T-helper 1 cell treated with Interleukin-12 subunit alpha and Interleukin-12 subunit beta and Interleukin-4 antibody, amounts not matched to agents 30 μg/mL and 1 μg/mL, for 36 hours (primary cell): ENCODE measurements around the gene PCDH15.

ENCODE experiments used
- H3K27ac Mint-ChIP-seq: one replicate; pipeline ENCODE4 v1.8.0; 2021; ENCODE audit warnings: mild to moderate bottlenecking, mixed read lengths
- H3K27me3 Mint-ChIP-seq: one replicate; pipeline ENCODE4 v1.8.0; 2021; ENCODE audit warnings: low read depth, mixed read lengths
- H3K36me3 Mint-ChIP-seq: one replicate; pipeline ENCODE4 v1.8.0; 2021; ENCODE audit warnings: low read depth, mixed read lengths
- H3K4me1 Mint-ChIP-seq: one replicate; pipeline ENCODE4 v1.8.0; 2021; ENCODE audit warnings: low read depth, mixed read lengths
- H3K4me3 Mint-ChIP-seq: one replicate; pipeline ENCODE4 v1.8.0; 2021; ENCODE audit warnings: mild to moderate bottlenecking, moderate library complexity, mixed read lengths
- H3K9me3 Mint-ChIP-seq: one replicate; pipeline ENCODE4 v1.8.0; 2021; ENCODE audit warnings: mixed read lengths

The PCDH15 gene

GRCh38 chr10:53864846-53865245 lies 936.2 kb downstream of the PCDH15 start:
- Mint-ChIP-seq H3K4me3 (no peak overlapping the region), H3K27me3 (no peaks in the 10 kb centered on the region), H3K4me1 (no peaks in the 10 kb centered on the region), H3K36me3 (no peaks in the 10 kb centered on the region), H3K27ac (no peak overlapping the region), H3K9me3 (peaks cover 5% of the 10 kb centered on the region)

DNA sequence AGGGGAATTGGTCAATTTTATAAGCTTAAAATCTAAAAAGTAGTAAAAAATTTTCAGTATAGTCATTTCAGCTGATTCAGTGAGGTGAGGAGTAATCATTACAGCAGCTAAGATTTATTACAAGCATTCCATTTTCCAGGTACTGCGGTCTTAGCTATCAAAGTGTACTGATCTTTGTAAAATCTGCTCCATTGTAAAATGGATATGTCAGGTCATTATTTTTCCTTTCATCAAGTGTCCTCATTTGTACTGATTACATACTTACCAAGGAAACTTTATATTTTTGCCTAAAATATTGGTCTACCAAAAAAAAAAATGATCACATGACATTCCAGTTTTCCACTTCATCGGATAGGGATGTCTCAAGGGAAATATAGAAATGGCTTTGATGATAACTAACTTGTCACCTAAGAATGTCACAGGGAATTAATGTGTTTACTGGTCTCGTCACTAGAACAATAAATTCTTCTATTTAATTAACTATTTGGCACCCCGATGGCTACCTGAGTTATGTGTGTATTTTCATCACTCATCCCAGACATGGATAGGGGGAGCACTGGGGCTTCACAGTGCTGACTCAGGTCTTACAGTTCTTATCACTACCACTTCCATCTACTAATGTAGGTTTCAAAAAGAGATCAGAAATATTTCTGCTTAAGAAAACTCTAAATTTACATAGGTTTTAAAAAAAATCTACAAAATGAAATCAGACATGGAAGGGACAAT lies 948.4 kb downstream of the PCDH15 start:
- Mint-ChIP-seq H3K4me1 (no peaks in the 10 kb centered on the region), H3K27ac (no peak overlapping the region), H3K36me3 (no peaks in the 10 kb centered on the region), H3K9me3 (no peaks in the 10 kb centered on the region), H3K27me3 (no peaks in the 10 kb centered on the region), H3K4me3 (no peak overlapping the region)

DNA sequence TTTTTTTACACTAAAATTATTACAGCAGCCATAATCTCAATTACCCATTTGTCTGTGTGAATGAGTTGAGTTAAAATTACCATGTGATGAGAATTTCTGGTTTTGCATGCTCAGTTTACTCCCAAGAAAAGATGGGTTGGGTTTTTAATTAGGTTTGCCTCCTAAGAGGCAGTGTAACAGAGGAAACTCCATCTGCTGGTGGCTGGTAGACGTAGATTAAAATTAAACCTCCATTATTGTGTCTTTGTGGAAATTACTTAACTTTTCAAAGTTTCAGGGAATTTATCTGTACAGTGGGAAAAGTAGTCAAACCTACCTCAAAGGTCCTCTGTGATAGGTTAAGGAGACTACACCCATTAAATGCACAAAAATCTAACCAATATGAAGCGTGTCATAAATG lies 954.2 kb downstream of the PCDH15 start:
- H3K27ac Mint-ChIP-seq: no peak overlapping the region
- no peaks in the 10 kb centered on the region for H3K9me3 Mint-ChIP-seq
- H3K4me1 Mint-ChIP-seq: no peaks in the 10 kb centered on the region
- H3K27me3 Mint-ChIP-seq: no peaks in the 10 kb centered on the region
- no peaks in the 10 kb centered on the region for H3K36me3 Mint-ChIP-seq
- no peak overlapping the region for H3K4me3 Mint-ChIP-seq

GRCh38 chr10:53843736-53844362 lies 957.2 kb downstream of the PCDH15 start:
- H3K4me3 Mint-ChIP-seq: no peak overlapping the region
- no peaks in the 10 kb centered on the region for H3K4me1 Mint-ChIP-seq
- no peak overlapping the region for H3K27ac Mint-ChIP-seq
- H3K27me3 Mint-ChIP-seq: no peaks in the 10 kb centered on the region
- no peaks in the 10 kb centered on the region for H3K9me3 Mint-ChIP-seq
- no peaks in the 10 kb centered on the region for H3K36me3 Mint-ChIP-seq

GRCh38 chr10:53841483-53842145 lies 959.4 kb downstream of the PCDH15 start:
- no peaks in the 10 kb centered on the region for H3K4me1 Mint-ChIP-seq
- no peaks in the 10 kb centered on the region for H3K9me3 Mint-ChIP-seq

GRCh38 chr10:53840653-53841052 lies 960.4 kb downstream of the PCDH15 start:
- H3K27ac Mint-ChIP-seq: no peak overlapping the region
- no peaks in the 10 kb centered on the region for H3K36me3 Mint-ChIP-seq
- no peaks in the 10 kb centered on the region for H3K9me3 Mint-ChIP-seq

More at GRCh38 chr10:53841483-53842145, 959.4 kb downstream of the PCDH15 start:
- H3K4me3 Mint-ChIP-seq: no peak overlapping the region
- H3K36me3 Mint-ChIP-seq: no peaks in the 10 kb centered on the region
- H3K27me3 Mint-ChIP-seq: no peaks in the 10 kb centered on the region
- H3K27ac Mint-ChIP-seq: no peak overlapping the region

GRCh38 chr10:53839440-53840039 lies 961.5 kb downstream of the PCDH15 start:
- no peak overlapping the region for H3K4me3 Mint-ChIP-seq
- no peaks in the 10 kb centered on the region for H3K36me3 Mint-ChIP-seq
- H3K9me3 Mint-ChIP-seq: no peaks in the 10 kb centered on the region
- no peak overlapping the region for H3K27ac Mint-ChIP-seq
- H3K4me1 Mint-ChIP-seq: no peaks in the 10 kb centered on the region
- no peaks in the 10 kb centered on the region for H3K27me3 Mint-ChIP-seq

More at GRCh38 chr10:53840653-53841052, 960.4 kb downstream of the PCDH15 start:
- no peak overlapping the region for H3K4me3 Mint-ChIP-seq
- H3K27me3 Mint-ChIP-seq: no peaks in the 10 kb centered on the region
- H3K4me1 Mint-ChIP-seq: no peaks in the 10 kb centered on the region

DNA sequence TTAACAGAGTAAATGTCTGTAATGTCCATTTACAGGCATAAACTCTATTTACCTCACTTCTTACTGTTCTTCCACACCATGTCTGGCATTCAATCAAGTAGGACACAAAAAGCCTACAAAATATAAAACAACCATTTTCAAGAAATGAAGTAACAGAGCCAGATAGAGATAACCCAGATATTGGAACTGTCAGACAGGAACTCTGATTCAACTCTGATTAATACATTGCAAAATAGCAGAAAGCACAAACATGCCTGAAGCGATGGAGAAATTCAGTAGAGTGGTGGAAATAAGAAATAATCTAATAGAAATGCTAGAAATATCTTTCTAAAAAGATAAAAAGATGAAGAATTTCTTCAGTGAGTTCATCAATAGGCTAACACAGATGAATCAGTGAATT lies 964.4 kb downstream of the PCDH15 start:
- H3K27me3 Mint-ChIP-seq: no peaks in the 10 kb centered on the region
- H3K36me3 Mint-ChIP-seq: no peaks in the 10 kb centered on the region
- no peaks in the 10 kb centered on the region for H3K9me3 Mint-ChIP-seq
- no peak overlapping the region for H3K4me3 Mint-ChIP-seq
- H3K27ac Mint-ChIP-seq: no peak overlapping the region
- H3K4me1 Mint-ChIP-seq: no peaks in the 10 kb centered on the region

- Mint-ChIP-seq H3K36me3 (no peaks in the 10 kb centered on the region), H3K4me3 (no peak overlapping the region), H3K9me3 (no peaks in the 10 kb centered on the region), H3K27ac (no peak overlapping the region), H3K27me3 (no peaks in the 10 kb centered on the region), H3K4me1 (no peaks in the 10 kb centered on the region)
These were observed 967.1 kb downstream of the PCDH15 start for GRCh38 chr10:53833908-53834307.

GRCh38 chr10:53827261-53827660 lies 973.8 kb downstream of the PCDH15 start:
- Mint-ChIP-seq H3K27me3 (no peaks in the 10 kb centered on the region), H3K4me3 (no peak overlapping the region), H3K36me3 (no peaks in the 10 kb centered on the region)

DNA sequence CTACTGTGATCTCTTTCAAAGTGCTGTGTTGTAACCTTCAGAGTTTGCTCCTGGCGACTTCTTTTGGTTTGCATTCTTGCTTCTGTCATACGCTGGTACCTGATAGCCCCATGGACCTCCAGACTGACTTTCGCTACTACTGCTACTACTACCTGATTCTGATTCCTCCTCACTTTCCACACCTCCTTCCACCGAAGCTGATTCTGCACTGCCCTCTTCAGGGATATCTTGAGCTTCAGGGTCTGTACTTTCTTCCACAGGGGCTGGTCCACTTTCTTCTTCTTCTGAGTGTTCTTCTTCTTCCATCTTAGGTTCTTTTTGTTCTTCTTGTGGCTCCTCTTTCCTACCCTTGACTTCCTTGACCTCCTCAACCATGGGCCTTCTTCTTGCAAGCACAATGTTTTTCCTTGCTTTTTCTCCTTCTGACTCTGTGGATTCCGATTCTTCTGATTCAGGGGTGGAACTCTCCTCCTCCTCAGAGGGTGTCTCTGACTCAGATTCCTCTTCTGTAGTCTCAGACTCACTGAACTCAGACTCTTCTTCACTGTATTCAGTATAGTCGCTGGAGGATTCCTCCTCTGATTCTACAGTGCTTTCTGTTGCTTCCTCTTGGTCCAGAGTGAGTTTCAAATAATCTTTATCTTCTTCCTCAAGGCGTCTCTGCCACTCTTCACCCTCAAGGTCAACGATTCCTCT lies 992.2 kb downstream of the PCDH15 start:
- peaks cover 7% of the 10 kb centered on the region for H3K9me3 Mint-ChIP-seq
- no peaks in the 10 kb centered on the region for H3K27me3 Mint-ChIP-seq
- no peak overlapping the region for H3K4me3 Mint-ChIP-seq
- no peaks in the 10 kb centered on the region for H3K36me3 Mint-ChIP-seq
- no peak overlapping the region for H3K27ac Mint-ChIP-seq
- no peaks in the 10 kb centered on the region for H3K4me1 Mint-ChIP-seq

More at GRCh38 chr10:53827261-53827660, 973.8 kb downstream of the PCDH15 start:
- Mint-ChIP-seq H3K27ac (no peak overlapping the region), H3K9me3 (no peaks in the 10 kb centered on the region), H3K4me1 (no peaks in the 10 kb centered on the region)

- Mint-ChIP-seq H3K27me3 (no peaks in the 10 kb centered on the region), H3K27ac (no peak overlapping the region), H3K4me3 (no peak overlapping the region), H3K4me1 (no peaks in the 10 kb centered on the region), H3K9me3 (peaks cover 22% of the 10 kb centered on the region), H3K36me3 (no peaks in the 10 kb centered on the region)
These were observed 1014.7 kb downstream of the PCDH15 start for GRCh38 chr10:53786236-53786900.

- peaks cover 5% of the 10 kb centered on the region for H3K9me3 Mint-ChIP-seq
- H3K27me3 Mint-ChIP-seq: no peaks in the 10 kb centered on the region
- no peaks in the 10 kb centered on the region for H3K4me1 Mint-ChIP-seq
- H3K36me3 Mint-ChIP-seq: no peaks in the 10 kb centered on the region
- no peak overlapping the region for H3K27ac Mint-ChIP-seq
- H3K4me3 Mint-ChIP-seq: no peak overlapping the region
These were observed 1029.3 kb downstream of the PCDH15 start for GRCh38 chr10:53771701-53772100.

DNA sequence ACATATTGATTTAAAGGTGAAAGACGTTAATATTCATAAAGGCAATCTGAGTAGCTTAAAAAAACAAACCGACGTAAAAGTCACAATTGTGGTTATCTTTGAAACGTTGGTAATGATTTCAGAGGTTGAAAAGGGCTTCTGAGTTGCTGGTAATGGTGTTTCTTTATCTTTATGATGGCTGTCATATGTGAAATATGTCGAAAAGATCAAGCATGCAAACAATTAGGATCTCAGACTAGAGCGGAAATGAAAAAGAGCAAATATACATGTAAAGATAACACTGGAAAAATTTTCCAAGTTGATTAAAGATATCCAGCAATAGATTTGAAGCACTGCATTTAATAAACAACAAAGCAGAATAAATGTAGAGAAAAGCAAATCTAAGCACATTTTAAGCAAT lies 1030.1 kb downstream of the PCDH15 start:
- Mint-ChIP-seq H3K27me3 (no peaks in the 10 kb centered on the region), H3K27ac (no peak overlapping the region), H3K36me3 (no peaks in the 10 kb centered on the region), H3K4me3 (no peak overlapping the region), H3K4me1 (no peaks in the 10 kb centered on the region), H3K9me3 (peaks cover 5% of the 10 kb centered on the region)
